ENCODE data around the gene TFEB.
A peak's percentile ranks its signal among the peaks of the same experiment; 100 is the strongest.

TFEB gene

GRCh38 chr6:41728073-41728936 is 7.1 kb downstream of the TFEB start:
- H3K4me3 ChIP-seq (ENCODE audit: low read length), result no peak overlapping the region
- TF ChIP-seq ZNF274 (IDR thresholded peaks at IDR 0.05; ENCODE audit: low read depth, low read length), result no peak

GRCh38 chr6:41727705-41728072 is 7.7 kb downstream of the TFEB start:
- no peak for TF ChIP-seq ZNF274 (IDR thresholded peaks at IDR 0.05; ENCODE audit: low read depth, low read length)
- H3K4me3 ChIP-seq (ENCODE audit: low read length), result no peak overlapping the region

GRCh38 chr6:41726876-41727275 is 8.5 kb downstream of the TFEB start:
- TF ChIP-seq ZNF274 (IDR thresholded peaks at IDR 0.05; ENCODE audit: low read depth, low read length), result no peak
- no peak overlapping the region for H3K4me3 ChIP-seq (ENCODE audit: low read length)

GRCh38 chr6:41724586-41725501 is 10.6 kb downstream of the TFEB start:
- H3K4me3 ChIP-seq (ENCODE audit: low read length), result peak overlapping the region; percentile 59; the same call in 1 of the 2 replicates
- TF ChIP-seq ZNF274 (IDR thresholded peaks at IDR 0.05; ENCODE audit: low read depth, low read length), result no peak

GRCh38 chr6:41724228-41724580 is 11.2 kb downstream of the TFEB start:
- no peak for TF ChIP-seq ZNF274 (IDR thresholded peaks at IDR 0.05; ENCODE audit: low read depth, low read length)
- peak overlapping the region; percentile 59; the same call in 1 of the 2 replicates for H3K4me3 ChIP-seq (ENCODE audit: low read length)

GRCh38 chr6:41723530-41724227 is 11.7 kb downstream of the TFEB start:
- peak overlapping the region; percentile 59; the same call in 1 of the 2 replicates for H3K4me3 ChIP-seq (ENCODE audit: low read length)

GRCh38 chr6:41722969-41723529 is 12.4 kb downstream of the TFEB start:
- H3K4me3 ChIP-seq (ENCODE audit: low read length), result peak overlapping the region; percentile 59; the same call in 1 of the 2 replicates
- no peak for TF ChIP-seq ZNF274 (IDR thresholded peaks at IDR 0.05; ENCODE audit: low read depth, low read length)

More at GRCh38 chr6:41723530-41724227, 11.7 kb downstream of the TFEB start:
- no peak for TF ChIP-seq ZNF274 (IDR thresholded peaks at IDR 0.05; ENCODE audit: low read depth, low read length)

GRCh38 chr6:41721414-41721813 is 14.0 kb downstream of the TFEB start:
- TF ChIP-seq ZNF274 (IDR thresholded peaks at IDR 0.05; ENCODE audit: low read depth, low read length), result no peak
- H3K4me3 ChIP-seq (ENCODE audit: low read length), result peak overlapping the region; percentile 13; the same call in 1 of the 2 replicates

GRCh38 chr6:41720783-41721182 is 14.6 kb downstream of the TFEB start:
- H3K4me3 ChIP-seq (ENCODE audit: low read length), result peak overlapping the region; percentile 3; the same call in 1 of the 2 replicates
- no peak for TF ChIP-seq ZNF274 (IDR thresholded peaks at IDR 0.05; ENCODE audit: low read depth, low read length)

- TF ChIP-seq ZNF274 (IDR thresholded peaks at IDR 0.05; ENCODE audit: low read depth, low read length), result no peak
- no peak overlapping the region; the same call in 1 of the 2 replicates for H3K4me3 ChIP-seq (ENCODE audit: low read length)
These were observed 15.2 kb downstream of the TFEB start for GRCh38 chr6:41720262-41720620.

GRCh38 chr6:41719436-41720261 is 15.8 kb downstream of the TFEB start:
- no peak overlapping the region for H3K4me3 ChIP-seq (ENCODE audit: low read length)

GRCh38 chr6:41718828-41719227 is 16.6 kb downstream of the TFEB start:
- no peak overlapping the region for H3K4me3 ChIP-seq (ENCODE audit: low read length)
- no peak for TF ChIP-seq ZNF274 (IDR thresholded peaks at IDR 0.05; ENCODE audit: low read depth, low read length)

More at GRCh38 chr6:41719436-41720261, 15.8 kb downstream of the TFEB start:
- no peak for TF ChIP-seq ZNF274 (IDR thresholded peaks at IDR 0.05; ENCODE audit: low read depth, low read length)

GRCh38 chr6:41717392-41717736 is 18.0 kb downstream of the TFEB start:
- no peak for TF ChIP-seq ZNF274 (IDR thresholded peaks at IDR 0.05; ENCODE audit: low read depth, low read length)
- H3K4me3 ChIP-seq (ENCODE audit: low read length), result no peak overlapping the region; the same call in 1 of the 2 replicates
